Limb (tissue), 2 donors: Measurements from ENCODE around the gene ITM2C.
A peak's percentile ranks its signal among the peaks of the same experiment; 100 is the strongest.

Experiments
- DNase-seq, 2 donors: peaks; one replicate each; pipeline ENCODE4 v3.0.0-alpha.2; 2016; ENCODE audit errors: extremely low spot score in 2 of 2

The ITM2C gene

GRCh38 chr2:230872151-230872967, 7.6 kb downstream of the ITM2C start:
- no peak for DNase-seq

- DNase-seq, result no peak
Observed at GRCh38 chr2:230872968-230873660, 8.4 kb downstream of the ITM2C start.

- DNase-seq, result no peak
Observed at GRCh38 chr2:230873661-230874401, 9.1 kb downstream of the ITM2C start.

DNA sequence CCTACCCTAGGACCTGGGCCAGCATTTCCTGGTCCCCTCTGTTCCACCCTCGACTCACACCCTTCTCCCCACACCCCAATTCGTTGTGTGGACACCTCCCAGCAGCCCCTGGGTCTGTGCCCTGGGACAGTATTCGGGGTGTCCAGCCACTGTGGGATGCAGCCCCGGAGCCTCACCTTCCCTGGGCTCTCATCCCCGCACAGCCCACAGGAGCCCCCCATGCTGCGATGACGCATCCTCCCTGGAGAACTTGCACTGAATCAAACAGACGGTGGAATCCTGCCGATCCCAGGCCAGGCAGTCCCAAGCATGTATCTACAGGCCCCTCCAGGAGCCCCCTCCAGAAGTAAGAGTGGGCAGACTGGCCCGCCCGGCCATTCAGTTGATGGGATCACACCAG, 9.7 kb downstream of the ITM2C start:
- DNase-seq, result no peak

DNA sequence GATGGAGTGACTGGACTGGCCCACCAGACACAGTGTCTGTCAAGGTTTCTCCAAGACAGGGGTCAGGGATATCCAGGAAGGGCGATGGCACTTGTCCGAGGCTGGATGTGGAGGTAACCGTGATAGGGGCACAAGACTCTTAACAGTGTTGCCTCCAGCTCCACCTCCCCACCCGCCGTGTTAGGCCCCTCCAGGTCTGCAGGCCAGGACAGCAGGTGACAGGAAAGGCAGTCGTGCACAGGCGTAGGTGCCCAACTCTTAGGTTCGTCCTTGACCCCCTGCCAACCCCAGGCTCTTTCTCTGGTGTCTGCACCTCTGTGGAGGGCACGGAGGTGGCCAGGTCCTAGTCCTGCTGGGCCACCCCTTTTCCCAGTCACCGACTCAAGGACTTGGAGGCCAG, 10.1 kb downstream of the ITM2C start:
- no peak for DNase-seq

GRCh38 chr2:230875347-230876315, 10.9 kb downstream of the ITM2C start:
- DNase-seq, result no peak

DNA sequence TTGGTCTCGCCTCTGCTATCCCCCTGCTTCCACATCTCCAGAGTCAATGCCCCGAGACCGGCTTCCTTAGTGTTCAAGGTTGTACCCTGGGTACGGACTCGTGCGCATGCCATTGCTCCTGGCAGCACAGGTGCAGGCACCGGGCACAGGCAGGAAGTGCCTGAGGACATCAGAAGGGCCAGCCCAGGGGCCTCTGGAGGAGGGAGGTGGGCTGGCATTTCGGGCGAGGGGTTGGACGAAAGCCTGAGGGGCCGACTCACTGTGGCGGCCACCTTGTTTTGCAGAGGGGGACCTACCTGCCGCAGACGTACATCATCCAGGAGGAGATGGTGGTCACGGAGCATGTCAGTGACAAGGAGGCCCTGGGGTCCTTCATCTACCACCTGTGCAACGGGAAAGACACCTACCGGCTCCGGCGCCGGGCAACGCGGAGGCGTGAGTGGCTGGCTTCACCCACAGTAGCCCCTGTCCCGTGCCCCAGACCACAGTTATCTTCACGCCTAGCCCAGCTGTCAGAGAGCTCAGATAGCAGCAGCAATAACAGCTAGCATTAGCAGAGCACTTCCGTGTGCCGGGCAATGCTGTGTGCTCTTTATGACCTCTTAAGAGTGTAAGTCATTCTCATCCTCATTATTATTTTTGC, 12.5 kb downstream of the ITM2C start:
- DNase-seq, result no peak

DNA sequence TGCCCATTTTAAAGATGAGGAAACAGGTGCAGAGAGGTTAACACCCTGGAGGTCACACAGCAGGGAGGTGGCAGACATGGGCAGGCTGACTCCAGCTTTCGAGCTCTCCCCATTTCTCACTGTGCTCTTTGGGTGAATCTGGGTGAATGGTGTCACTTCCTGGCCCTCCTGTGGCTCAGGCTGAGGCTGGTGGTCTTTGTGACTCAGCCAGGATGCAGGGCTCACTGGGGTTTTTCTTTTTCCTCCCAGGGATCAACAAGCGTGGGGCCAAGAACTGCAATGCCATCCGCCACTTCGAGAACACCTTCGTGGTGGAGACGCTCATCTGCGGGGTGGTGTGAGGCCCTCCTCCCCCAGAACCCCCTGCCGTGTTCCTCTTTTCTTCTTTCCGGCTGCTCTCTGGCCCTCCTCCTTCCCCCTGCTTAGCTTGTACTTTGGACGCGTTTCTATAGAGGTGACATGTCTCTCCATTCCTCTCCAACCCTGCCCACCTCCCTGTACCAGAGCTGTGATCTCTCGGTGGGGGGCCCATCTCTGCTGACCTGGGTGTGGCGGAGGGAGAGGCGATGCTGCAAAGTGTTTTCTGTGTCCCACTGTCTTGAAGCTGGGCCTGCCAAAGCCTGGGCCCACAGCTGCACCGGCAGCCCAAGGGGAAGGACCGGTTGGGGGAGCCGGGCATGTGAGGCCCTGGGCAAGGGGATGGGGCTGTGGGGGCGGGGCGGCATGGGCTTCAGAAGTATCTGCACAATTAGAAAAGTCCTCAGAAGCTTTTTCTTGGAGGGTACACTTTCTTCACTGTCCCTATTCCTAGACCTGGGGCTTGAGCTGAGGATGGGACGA, 13.2 kb downstream of the ITM2C start:
- DNase-seq, result no peak

GRCh38 chr2:230878599-230879188, 14.0 kb downstream of the ITM2C start:
- DNase-seq, result no peak

- no peak for DNase-seq
Observed at GRCh38 chr2:230879271-230879882, 14.6 kb downstream of the ITM2C start.

GRCh38 chr2:230879891-230880290, 15.1 kb downstream of the ITM2C start:
- DNase-seq, result no peak

DNA sequence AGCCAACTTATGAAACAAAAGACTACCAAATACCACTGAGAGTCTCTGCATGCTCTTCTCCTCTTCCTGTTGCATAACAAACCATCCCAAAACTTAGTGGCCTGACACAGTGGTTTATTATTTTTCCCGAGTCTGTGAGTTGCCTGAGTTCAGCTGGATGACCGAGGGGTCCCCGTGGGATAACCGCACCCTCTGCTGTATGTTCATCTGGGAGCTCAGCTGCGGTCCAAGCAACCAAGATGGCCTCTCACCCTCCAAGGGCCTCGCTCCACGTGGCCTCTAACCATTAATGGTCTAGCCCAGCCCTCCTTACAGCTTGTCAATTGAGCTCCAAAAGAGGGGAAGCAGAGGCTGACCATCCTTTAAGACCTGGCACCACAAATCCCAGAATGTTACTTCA, 17.1 kb downstream of the ITM2C start:
- peak in 1 of 2 donors; percentile 16 for DNase-seq

DNA sequence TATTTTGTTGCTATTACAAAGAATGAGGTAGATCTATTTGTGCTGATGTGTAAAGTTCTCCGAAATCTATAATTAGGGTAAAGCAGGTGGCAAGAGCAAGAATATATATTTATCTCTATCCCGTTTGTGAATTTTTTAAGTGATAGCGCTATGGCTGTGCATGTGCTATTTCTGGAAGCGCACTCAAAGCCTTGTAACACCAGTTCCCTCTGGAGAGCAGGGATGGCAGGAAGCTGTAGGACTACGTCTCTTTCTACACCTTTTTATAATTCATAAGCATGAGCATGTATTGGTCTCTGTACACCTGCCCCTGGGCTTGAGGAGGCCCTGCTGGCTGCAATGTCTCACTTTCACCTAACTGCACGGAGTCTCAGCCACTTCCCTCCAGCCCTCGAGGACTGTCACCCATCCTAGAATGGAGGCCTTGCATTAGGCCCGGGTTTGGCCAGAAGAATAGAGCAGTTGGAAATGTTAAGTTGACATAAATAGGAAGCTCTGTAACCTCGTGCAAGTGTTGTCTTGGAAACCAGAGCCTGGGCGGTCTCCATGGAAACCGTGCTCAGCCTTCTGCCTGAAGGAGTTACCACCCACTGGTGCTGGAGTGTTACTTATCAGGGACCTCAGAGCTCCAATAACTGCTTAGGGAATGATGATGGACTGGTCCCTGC, 20.9 kb downstream of the ITM2C start:
- peak; percentile 48 to 81 for DNase-seq

- DNase-seq, result no peak
Observed at GRCh38 chr2:230886206-230886605, 21.5 kb downstream of the ITM2C start.

- DNase-seq, result no peak
Observed at GRCh38 chr2:230886671-230887071, 21.9 kb downstream of the ITM2C start.

DNA sequence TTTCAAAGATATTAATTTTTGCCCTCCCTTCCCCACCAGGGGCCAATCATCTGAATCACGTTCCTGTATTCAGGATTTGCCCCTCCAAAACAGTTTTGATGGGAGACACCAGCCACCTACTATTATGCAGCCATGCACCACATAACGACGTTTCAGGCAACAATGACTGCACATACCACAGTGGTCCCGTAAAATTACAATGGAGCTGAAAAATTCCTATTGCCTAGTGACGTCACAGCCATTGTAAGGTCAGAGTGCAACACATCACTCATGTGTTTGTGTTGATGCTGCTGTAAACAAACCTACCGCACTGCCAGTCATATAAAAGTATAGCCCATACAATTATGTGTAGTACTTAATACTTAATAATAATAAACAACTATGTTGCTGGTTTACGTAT, 22.6 kb downstream of the ITM2C start:
- no peak for DNase-seq

DNA sequence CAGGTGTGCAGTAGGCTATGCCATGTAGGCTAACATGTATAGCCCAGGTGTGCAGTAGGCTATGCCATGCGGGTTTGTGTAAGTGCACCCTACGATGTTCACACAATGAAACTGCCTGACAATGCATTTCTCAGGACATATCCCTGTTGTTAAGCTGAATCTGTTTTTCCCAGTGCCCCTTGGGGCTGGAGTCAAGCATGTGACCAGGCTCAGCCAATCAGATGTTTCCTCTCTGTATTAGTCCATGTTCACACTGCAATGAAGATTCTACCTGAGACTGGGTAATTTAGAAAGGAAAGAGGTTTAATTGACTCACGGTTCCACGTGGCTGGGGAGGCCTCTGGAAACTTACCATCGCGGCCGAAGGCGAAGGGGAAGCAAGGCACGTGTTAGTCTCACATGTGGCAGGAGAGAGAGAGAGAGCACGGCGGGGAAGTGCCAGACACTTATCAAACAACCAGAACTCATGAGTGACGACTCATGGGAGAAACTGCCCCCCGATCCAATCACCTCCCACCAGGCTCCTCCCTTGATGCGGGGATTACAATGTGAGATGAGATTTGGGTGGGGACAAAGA, 24.2 kb downstream of the ITM2C start:
- DNase-seq, result no peak
